KOPT-K1 (cell line): ENCODE results near the gene ENGASE.

Experiments used
- H3K27ac ChIP-seq: fragments of 200-600 bp; sonication (generic); 2 replicates; pipeline ENCODE4 v1.5.1; 2016; ENCODE audit warnings: antibody characterized with exemption, mild to moderate bottlenecking, low read depth, low read length; ENCODE audit not compliant: poor library complexity, severe bottlenecking
- H3K36me3 ChIP-seq: fragments of 200-600 bp; sonication (generic); 2 replicates; pipeline ENCODE4 v1.5.1; 2017; ENCODE audit warnings: antibody characterized with exemption, mild to moderate bottlenecking, low read length, moderate library complexity; ENCODE audit not compliant: insufficient read depth
- H3K9me3 ChIP-seq: fragments of 200-600 bp; sonication (generic); 2 replicates; pipeline ENCODE4 v1.5.1; 2017; ENCODE audit warnings: antibody characterized with exemption, low read length, mild to moderate bottlenecking; ENCODE audit not compliant: insufficient read depth, poor library complexity, severe bottlenecking

The ENGASE gene

GRCh38 chr17:79100405-79100804, 25.8 kb downstream of the ENGASE start:
- Histone ChIP-seq H3K27ac (no peak overlapping the region), H3K9me3 (no peaks in the 10 kb centered on the region), H3K36me3 (no peaks in the 10 kb centered on the region)

GRCh38 chr17:79101111-79101673, 26.6 kb downstream of the ENGASE start:
- H3K9me3 ChIP-seq = no peaks in the 10 kb centered on the region
- H3K36me3 ChIP-seq = no peaks in the 10 kb centered on the region
- no peak overlapping the region for H3K27ac ChIP-seq

- no peak overlapping the region for H3K27ac ChIP-seq
These were observed 27.6 kb downstream of the ENGASE start for GRCh38 chr17:79102214-79102613.

GRCh38 chr17:79104898-79105600, 30.4 kb downstream of the ENGASE start:
- Histone ChIP-seq H3K9me3 (no peaks in the 10 kb centered on the region), H3K36me3 (no peaks in the 10 kb centered on the region), H3K27ac (no peak overlapping the region)

More at GRCh38 chr17:79102214-79102613, 27.6 kb downstream of the ENGASE start:
- no peaks in the 10 kb centered on the region for H3K36me3 ChIP-seq
- H3K9me3 ChIP-seq = no peaks in the 10 kb centered on the region

- H3K27ac ChIP-seq = no peak overlapping the region
- H3K36me3 ChIP-seq = no peaks in the 10 kb centered on the region
- H3K9me3 ChIP-seq = no peaks in the 10 kb centered on the region
These were observed 31.3 kb downstream of the ENGASE start for GRCh38 chr17:79105937-79106336.

- Histone ChIP-seq H3K36me3 (no peaks in the 10 kb centered on the region), H3K9me3 (no peaks in the 10 kb centered on the region), H3K27ac (no peak overlapping the region)
These were observed 32.3 kb downstream of the ENGASE start for GRCh38 chr17:79106958-79107357.

- H3K27ac ChIP-seq = no peak overlapping the region
- H3K9me3 ChIP-seq = no peaks in the 10 kb centered on the region
- no peaks in the 10 kb centered on the region for H3K36me3 ChIP-seq
These were observed 33.0 kb downstream of the ENGASE start for GRCh38 chr17:79107499-79108231.

GRCh38 chr17:79108232-79108850, 33.7 kb downstream of the ENGASE start:
- Histone ChIP-seq H3K36me3 (no peaks in the 10 kb centered on the region), H3K27ac (no peak overlapping the region), H3K9me3 (no peaks in the 10 kb centered on the region)

GRCh38 chr17:79108870-79109269, 34.2 kb downstream of the ENGASE start:
- no peaks in the 10 kb centered on the region for H3K36me3 ChIP-seq
- no peak overlapping the region for H3K27ac ChIP-seq
- H3K9me3 ChIP-seq = no peaks in the 10 kb centered on the region

GRCh38 chr17:79109584-79109983, 35.0 kb downstream of the ENGASE start:
- Histone ChIP-seq H3K36me3 (no peaks in the 10 kb centered on the region), H3K27ac (no peak overlapping the region), H3K9me3 (no peaks in the 10 kb centered on the region)

- no peak overlapping the region for H3K27ac ChIP-seq
- H3K36me3 ChIP-seq = no peaks in the 10 kb centered on the region
- no peaks in the 10 kb centered on the region for H3K9me3 ChIP-seq
These were observed 36.5 kb downstream of the ENGASE start for GRCh38 chr17:79111097-79111496.

GRCh38 chr17:79112471-79112870, 37.8 kb downstream of the ENGASE start:
- Histone ChIP-seq H3K9me3 (no peaks in the 10 kb centered on the region), H3K36me3 (no peaks in the 10 kb centered on the region), H3K27ac (no peak overlapping the region)

GRCh38 chr17:79113699-79114457, 39.3 kb downstream of the ENGASE start:
- Histone ChIP-seq H3K36me3 (no peaks in the 10 kb centered on the region), H3K9me3 (no peaks in the 10 kb centered on the region), H3K27ac (no peak overlapping the region)

GRCh38 chr17:79114458-79115301, 40.1 kb downstream of the ENGASE start:
- no peaks in the 10 kb centered on the region for H3K9me3 ChIP-seq
- H3K27ac ChIP-seq = no peak overlapping the region
- no peaks in the 10 kb centered on the region for H3K36me3 ChIP-seq
